Measurements from ENCODE around the gene SIMC1. TPM values are rescaled to one million over a fixed set of nuclear protein-coding genes. Genes with fewer than 3 reads are reported as not detected.
A peak's percentile ranks its signal among the peaks of the same experiment; 100 is the strongest.

Gene SIMC1
- total and polyA plus RNA-seq, 2 donors (not counting 1 experiment from before 2014, with no cell fraction given): 20.6 to 63.8 TPM

GRCh38 chr5:176366232-176366894 lies 128.1 kb downstream of the SIMC1 start:
- 88% methylated on average over 36 of the region's 38 CpGs for WGBS (ENCODE audit: insufficient coverage)
- Histone ChIP-seq H3K27ac (ENCODE audit: low read length in 2 of 2) (no peak overlapping the region), H4K20me1 (ENCODE audit: control insufficient read depth, insufficient read depth, low read length, poor library complexity, severe bottlenecking) (no peaks in the 10 kb centered on the region), H3K4me3 (ENCODE audit: control extremely low read depth in 1 of 5, extremely low read depth in 1 of 5, insufficient read depth in 1 of 5, low read depth in 2 of 5, low read length in 4 of 5) (peak overlapping the region in 3 of 5 experiments; percentile 66 to 73 (median 71)), H3K27me3 (replicated peaks in 1 of 4; ENCODE audit: control extremely low read depth in 1 of 4, control insufficient read depth in 3 of 4, insufficient read depth in 4 of 4, low read length in 3 of 4) (no peaks in the 10 kb centered on the region), H2AFZ (ENCODE audit: insufficient read depth, low read depth, low read length, poor library complexity, severe bottlenecking) (peak overlapping the region; percentile 88), H3K9ac (ENCODE audit: low read length) (peak overlapping the region; percentile 68), H3K9me3 (ENCODE audit: control extremely low read depth in 1 of 3, control insufficient read depth in 2 of 3, insufficient read depth in 1 of 3, low read length in 2 of 3) (no peaks in the 10 kb centered on the region), H3K4me2 (replicated peaks; ENCODE audit: low read depth, low read length, poor library complexity, severe bottlenecking) (peak overlapping the region; percentile 89), H3K36me3 (replicated peaks in 1 of 2; ENCODE audit: control extremely low read depth in 1 of 2, control insufficient read depth in 1 of 2, extremely low read depth in 1 of 2, insufficient read depth in 2 of 2, low read length in 1 of 2) (peaks cover 0 to 15% of the 10 kb centered on the region in 2 experiments), H3K79me2 (ENCODE audit: control insufficient read depth, insufficient read depth, low read length) (peaks cover under 1% of the 10 kb centered on the region), H3K4me1 (ENCODE audit: control insufficient read depth in 2 of 2, insufficient read depth in 2 of 2, low read length in 2 of 2) (peaks cover 17 to 23% of the 10 kb centered on the region in 2 donors)
- H3K4me3 Mint-ChIP-seq: peak overlapping the region; percentile 82
- intact Hi-C loops (cut with micrococcal nuclease): no loop called here
- TF ChIP-seq CTCF (IDR thresholded peaks at IDR 0.05) (no peak), EZH2 (IDR thresholded peaks at IDR 0.05; ENCODE audit: borderline replicate concordance, insufficient read depth, low read depth, low read length, poor library complexity, severe bottlenecking) (no peak)
- CTCF ChIA-PET: interaction anchor here (1.2 kb wide), 1 partner anchor 23 kb away, joined by 3 read pairs; no protein-coding TSS in a partner anchor
- POLR2A ChIA-PET: interaction anchor here (0.5 kb wide), 1 partner anchor 23 kb away, joined by 5 read pairs; no protein-coding TSS in a partner anchor
- no peaks in the 10 kb centered on the region for H3K9me3 Mint-ChIP-seq (ENCODE audit: insufficient read depth)
- H3K4me1 Mint-ChIP-seq: peaks cover 25% of the 10 kb centered on the region
- H3K27me3 Mint-ChIP-seq: no peaks in the 10 kb centered on the region
- DNase-seq (no peak), ATAC-seq (ENCODE audit: low read depth) (no peak)
- H3K27ac Mint-ChIP-seq: peak overlapping the region; percentile 66

- Mint-ChIP-seq H3K4me3 (no peak overlapping the region), H3K9me3 (ENCODE audit: insufficient read depth) (no peaks in the 10 kb centered on the region), H3K27me3 (no peaks in the 10 kb centered on the region), H3K27ac (no peak overlapping the region), H3K4me1 (peaks cover 19% of the 10 kb centered on the region)
- peaks cover 0 to 15% of the 10 kb centered on the region in 2 experiments for H3K36me3 ChIP-seq (replicated peaks in 1 of 2; ENCODE audit: control extremely low read depth in 1 of 2, control insufficient read depth in 1 of 2, extremely low read depth in 1 of 2, insufficient read depth in 2 of 2, low read length in 1 of 2)
- no peak for ATAC-seq (ENCODE audit: low read depth)
- ChIA-PET POLR2A (no interaction called here), CTCF (no interaction called here)
- TF ChIP-seq CTCF (IDR thresholded peaks at IDR 0.05) (no peak), EZH2 (IDR thresholded peaks at IDR 0.05; ENCODE audit: borderline replicate concordance, insufficient read depth, low read depth, low read length, poor library complexity, severe bottlenecking) (no peak)
- H4K20me1 ChIP-seq (ENCODE audit: control insufficient read depth, insufficient read depth, low read length, poor library complexity, severe bottlenecking): no peaks in the 10 kb centered on the region
- no peaks in the 10 kb centered on the region for H3K79me2 ChIP-seq (ENCODE audit: control insufficient read depth, insufficient read depth, low read length)
- no peak for DNase-seq
- WGBS (ENCODE audit: insufficient coverage): 97% methylated on average over 12 of the region's 13 CpGs
- H3K27ac ChIP-seq (ENCODE audit: low read length in 2 of 2): no peak overlapping the region
- H3K9me3 ChIP-seq (ENCODE audit: control extremely low read depth in 1 of 3, control insufficient read depth in 2 of 3, insufficient read depth in 1 of 3, low read length in 2 of 3): peaks cover 0 to 3% (median 0%) of the 10 kb centered on the region in 3 donors
- H2AFZ ChIP-seq (ENCODE audit: insufficient read depth, low read depth, low read length, poor library complexity, severe bottlenecking): no peak overlapping the region
- H3K9ac ChIP-seq (ENCODE audit: low read length): no peak overlapping the region
- intact Hi-C loops (cut with micrococcal nuclease): no loop called here
- H3K4me2 ChIP-seq (replicated peaks; ENCODE audit: low read depth, low read length, poor library complexity, severe bottlenecking): no peak overlapping the region
- no peaks in the 10 kb centered on the region for H3K27me3 ChIP-seq (replicated peaks in 1 of 4; ENCODE audit: control extremely low read depth in 1 of 4, control insufficient read depth in 3 of 4, insufficient read depth in 4 of 4, low read length in 3 of 4)
- no peak overlapping the region for H3K4me3 ChIP-seq (ENCODE audit: control extremely low read depth in 1 of 5, extremely low read depth in 1 of 5, insufficient read depth in 1 of 5, low read depth in 2 of 5, low read length in 4 of 5)
- H3K4me1 ChIP-seq (ENCODE audit: control insufficient read depth in 2 of 2, insufficient read depth in 2 of 2, low read length in 2 of 2): peaks cover 16 to 20% of the 10 kb centered on the region in 2 donors
These were observed 130.5 kb downstream of the SIMC1 start for GRCh38 chr5:176368726-176369125.
